ENCODE data around the gene GNAO1.

The GNAO1 gene

GRCh38 chr16:56332464-56333079 lies 141.3 kb downstream of the GNAO1 start:
- no peak for DNase-seq (ENCODE audit: low read depth in 2 of 2)

GRCh38 chr16:56334761-56335160 lies 143.5 kb downstream of the GNAO1 start:
- no peak for DNase-seq (ENCODE audit: low read depth in 2 of 2)

- DNase-seq (ENCODE audit: low read depth in 2 of 2) = no peak
Observed at GRCh38 chr16:56336071-56336688, 144.9 kb downstream of the GNAO1 start.

- DNase-seq (ENCODE audit: low read depth in 2 of 2) = no peak
Observed at GRCh38 chr16:56336711-56337110, 145.4 kb downstream of the GNAO1 start.

DNA sequence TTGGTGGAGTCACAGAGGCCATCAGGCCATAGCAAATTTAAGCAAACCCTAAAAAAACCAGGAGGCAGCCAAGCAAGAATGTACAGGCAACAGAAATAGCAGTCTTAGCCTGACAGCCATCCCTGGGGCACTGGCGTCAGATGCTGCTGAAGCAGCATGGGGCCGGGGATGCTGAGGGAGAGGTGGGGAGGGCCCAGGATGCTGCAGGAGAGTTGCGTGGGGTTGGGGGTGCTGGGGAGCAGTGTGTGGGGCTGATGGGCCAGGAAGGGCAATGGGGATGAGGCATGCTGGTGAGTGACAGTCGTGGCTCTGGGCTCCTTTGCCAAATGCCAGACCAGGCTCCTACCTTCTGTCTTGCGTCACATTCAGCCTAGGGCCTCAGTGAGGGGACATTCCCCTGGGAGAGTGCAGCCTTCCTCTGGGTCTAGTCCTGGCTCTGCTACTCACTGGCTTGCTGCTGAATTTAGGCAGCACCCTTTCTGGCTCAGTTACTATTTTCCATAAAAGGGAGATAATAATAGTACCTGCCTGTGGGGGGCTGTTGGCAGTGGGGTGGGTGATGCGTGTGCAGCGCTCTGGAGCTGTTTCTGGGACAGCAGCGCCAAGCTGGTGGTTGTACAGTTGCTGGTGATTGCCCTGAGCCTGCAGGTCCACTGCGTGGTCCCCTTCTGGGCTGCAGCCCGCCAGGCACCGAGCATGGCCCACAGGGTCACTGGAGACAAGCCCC lies 146.0 kb downstream of the GNAO1 start:
- no peak for DNase-seq (ENCODE audit: low read depth in 2 of 2)

- no peak for DNase-seq (ENCODE audit: low read depth in 2 of 2)
Observed at GRCh38 chr16:56337858-56338325, 146.6 kb downstream of the GNAO1 start.

DNA sequence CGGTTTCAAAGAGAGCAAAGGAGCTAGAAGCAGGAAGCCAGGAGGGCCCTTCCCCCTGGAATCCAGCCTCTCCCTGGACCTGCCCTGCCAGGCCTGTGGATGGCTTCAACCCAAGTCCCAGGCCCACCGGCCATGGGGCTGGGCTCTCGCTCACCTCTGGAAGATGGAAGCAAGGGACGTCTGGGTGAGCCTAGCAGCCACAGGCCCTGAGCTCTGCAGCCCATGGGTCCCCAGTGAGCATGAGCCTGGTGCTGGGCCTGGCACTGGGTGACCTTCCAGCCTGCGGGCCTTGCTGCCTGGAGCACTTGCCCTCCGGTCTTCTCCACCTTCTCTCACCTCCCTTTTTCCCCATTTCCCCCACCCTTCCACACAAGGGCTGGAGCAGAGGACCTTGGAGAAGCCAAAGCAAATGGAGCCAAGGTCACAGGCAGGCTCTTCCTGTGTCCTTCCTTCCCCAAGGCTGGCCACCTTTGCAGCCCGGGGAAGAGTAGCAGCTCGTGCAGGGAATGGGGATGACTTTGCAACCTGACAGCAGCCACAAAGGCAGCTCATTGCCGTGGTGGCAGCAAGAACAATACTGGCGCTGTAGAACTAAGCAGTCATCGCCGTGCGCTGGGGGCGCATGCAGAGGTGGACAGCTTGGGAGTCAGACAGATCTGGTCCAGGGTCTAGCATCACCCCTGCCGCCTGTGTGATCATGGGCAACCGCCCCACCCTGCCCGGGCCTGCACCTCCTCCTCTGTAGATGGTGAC lies 147.5 kb downstream of the GNAO1 start:
- DNase-seq (ENCODE audit: low read depth in 2 of 2) = no peak

- no peak for DNase-seq (ENCODE audit: low read depth in 2 of 2)
Observed at GRCh38 chr16:56339431-56340195, 148.3 kb downstream of the GNAO1 start.

GRCh38 chr16:56340416-56340815 lies 149.1 kb downstream of the GNAO1 start:
- DNase-seq (ENCODE audit: low read depth in 2 of 2) = no peak

- no peak for DNase-seq (ENCODE audit: low read depth in 2 of 2)
Observed at GRCh38 chr16:56340864-56341365, 149.6 kb downstream of the GNAO1 start.

GRCh38 chr16:56341656-56342399 lies 150.5 kb downstream of the GNAO1 start:
- DNase-seq (ENCODE audit: low read depth in 2 of 2) = no peak

- DNase-seq (ENCODE audit: low read depth in 2 of 2) = no peak
Observed at GRCh38 chr16:56343661-56344517, 152.6 kb downstream of the GNAO1 start.

- DNase-seq (ENCODE audit: low read depth in 2 of 2) = no peak
Observed at GRCh38 chr16:56344518-56345405, 153.5 kb downstream of the GNAO1 start.

DNA sequence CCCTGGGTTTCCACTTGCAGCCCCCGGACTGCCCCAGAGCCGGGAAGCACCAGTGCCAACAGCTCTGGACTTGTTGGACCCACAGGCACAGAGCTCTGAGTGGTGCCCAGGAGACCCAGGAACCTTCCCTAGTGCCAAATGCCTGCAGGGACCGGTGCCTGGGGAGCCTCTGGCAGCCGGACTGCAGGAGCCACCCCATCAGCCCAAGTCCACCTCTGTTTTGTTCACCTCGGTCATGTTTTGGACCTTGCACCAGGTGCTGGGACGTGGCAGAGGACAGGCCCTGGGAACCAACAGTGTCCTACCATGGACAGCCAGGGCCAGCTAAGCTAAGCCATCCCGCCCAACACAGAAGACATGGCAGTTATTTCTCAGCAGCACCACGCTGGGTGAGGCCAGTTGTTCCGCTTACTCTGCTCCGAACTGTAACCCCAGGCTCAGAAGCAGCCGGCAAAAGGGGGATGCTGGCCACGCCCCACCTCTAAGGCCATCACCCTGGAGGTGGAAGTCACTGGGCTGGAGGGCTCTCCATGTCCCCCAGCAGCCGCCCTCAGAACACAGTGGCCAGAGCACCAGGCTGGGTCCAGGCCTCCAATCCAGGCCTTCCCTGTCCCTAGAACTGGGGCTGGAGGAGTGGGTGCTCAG lies 154.2 kb downstream of the GNAO1 start:
- no peak for DNase-seq (ENCODE audit: low read depth in 2 of 2)

GRCh38 chr16:56346131-56346890 lies 155.0 kb downstream of the GNAO1 start:
- no peak for DNase-seq (ENCODE audit: low read depth in 2 of 2)

DNA sequence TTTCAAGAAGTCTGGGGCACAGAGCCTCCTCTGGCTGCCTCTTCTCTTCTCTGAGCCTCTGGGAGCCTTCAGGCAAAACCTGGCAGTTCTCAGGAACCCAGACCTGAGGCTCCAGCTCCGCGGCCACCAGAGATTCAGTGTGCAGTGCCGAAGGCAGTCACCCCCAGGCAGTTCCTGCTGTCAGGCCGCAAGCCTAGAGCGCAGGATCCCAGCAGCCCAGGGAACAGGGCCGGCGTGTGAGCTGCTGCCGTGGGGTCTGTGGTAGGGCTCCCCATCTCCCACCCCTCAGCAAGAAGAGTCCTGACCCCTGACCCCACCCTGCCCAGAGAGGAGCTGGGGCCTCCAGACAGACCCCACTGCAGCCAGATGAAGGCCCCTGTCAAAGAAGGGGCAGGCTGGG lies 155.9 kb downstream of the GNAO1 start:
- DNase-seq (ENCODE audit: low read depth in 2 of 2) = no peak

- no peak for DNase-seq (ENCODE audit: low read depth in 2 of 2)
Observed at GRCh38 chr16:56347670-56348069, 156.4 kb downstream of the GNAO1 start.
